ENCODE measurements around the gene ACY1. TPM values are rescaled to one million over a fixed set of nuclear protein-coding genes. Genes with fewer than 3 reads are reported as not detected.

ACY1 gene
- total and polyA plus RNA-seq, 2 of the 13 experiments (the other 11 are each of a cell fraction or from before 2014, with no cell fraction given), result 113 to 162 TPM

GRCh38 chr3:52001443-52001974, 18.2 kb downstream of the ACY1 start:
- BruUV-seq (replicated peaks), result no TSS peak
- Histone ChIP-seq H3K9ac (ENCODE audit: insufficient read depth, low read depth, low read length) (no peak overlapping the region), H3K4me1 (ENCODE audit: insufficient read depth, low read length) (peaks cover 60% of the 10 kb centered on the region), H3K36me3 (replicated peaks in 1 of 2; ENCODE audit: control insufficient read depth in 1 of 2, insufficient read depth in 2 of 2, low read length in 2 of 2) (no peaks in the 10 kb centered on the region), H3K27ac (ENCODE audit: extremely low read length, insufficient read depth, low read length) (no peak overlapping the region), H3K27me3 (ENCODE audit: control insufficient read depth in 1 of 2, insufficient read depth in 2 of 2, low read length in 2 of 2) (peaks cover 0 to 37% of the 10 kb centered on the region in 2 experiments; a peak in 3 of 5 replicates), H3K9me3 (ENCODE audit: low read length) (no peaks in the 10 kb centered on the region), H4K20me1 (ENCODE audit: insufficient read depth, low read length) (no peaks in the 10 kb centered on the region), H3K79me2 (ENCODE audit: insufficient read depth, low read length) (no peaks in the 10 kb centered on the region), H2AFZ (ENCODE audit: low read length) (no peak overlapping the region), H3K4me2 (ENCODE audit: low read depth, low read length) (peak overlapping the region; percentile 68), H3K4me3 (replicated peaks in 1 of 3; ENCODE audit: insufficient read depth in 1 of 3, low read depth in 2 of 3, low read length in 3 of 3) (peak overlapping the region in 1 of 3 experiments; percentile 42; a peak in 1 of 6 replicates)
- 4% methylated on average over 8 of the region's 18 CpGs for WGBS (ENCODE audit: low lambda C conversion rate)
- in situ Hi-C loops (cut with HindIII; ENCODE audit: extremely low pct_ligation_motif_present, low pct_unique_long_range_greater_than_20kb), result loop anchor here (5.0 kb wide), 2 partner anchors 41 to 141 kb away; no protein-coding TSS in a partner anchor
- peak; percentile 43 for FAIRE-seq
- ATAC-seq, result peak; percentile 83
- intact Hi-C loops (cut with micrococcal nuclease; ENCODE audit: unreplicated experiment), result loop anchor here (1.0 kb wide), 1 partner anchor 122 kb away; no protein-coding TSS in a partner anchor
- CTCF ChIA-PET (ENCODE audit: low intra/inter-chr PET ratio, low total read pairs), result interaction anchor here (0.7 to 9.0 kb wide), 7 partner anchors 51 to 146 kb away, joined by 3 to 110 read pairs (median 6); partner anchors contain the start of genes DUSP7, PARP3 and RRP9
- DNase-seq (ENCODE audit: low spot score), result peak; percentile 78
- POLR2A ChIA-PET, result interaction anchor here (1.7 kb wide), 1 partner anchor 153 kb away, joined by 4 read pairs; the partner anchor contains the start of gene POC1A
- TF ChIP-seq GABPB1 (CRISPR knock-in tag; IDR thresholded peaks at IDR 0.05) (peak; percentile 55), ZNF501 (CRISPR knock-in tag; IDR thresholded peaks at IDR 0.05) (0 out of 2 replicates have a peak, but pooled peaks have one; percentile 16), CTCF (CRISPR knock-in tag; IDR thresholded peaks at IDR 0.05) (peak; percentile 99), KDM1A (CRISPR knock-in tag; IDR thresholded peaks at IDR 0.05) (0 out of 2 replicates have a peak, but pooled peaks have one; percentile 8), HOXA3 (CRISPR knock-in tag; IDR thresholded peaks at IDR 0.05) (peak; percentile 52; the same call in 1 of the 2 replicates), TARDBP (CRISPR knock-in tag; IDR thresholded peaks at IDR 0.05) (0 out of 2 replicates have a peak, but pooled peaks have one; percentile 22), BHLHE40 (IDR thresholded peaks at IDR 0.05; ENCODE audit: low read length) (0 out of 2 replicates have a peak, but pooled peaks have one; percentile 5), ZGPAT (CRISPR knock-in tag; IDR thresholded peaks at IDR 0.05) (peak; percentile 45; the same call in 1 of the 2 replicates), SOX6 (IDR thresholded peaks at IDR 0.05) (no peak), SOX6 (CRISPR knock-in tag; IDR thresholded peaks at IDR 0.05) (peak; percentile 46), TAF1 (CRISPR knock-in tag; IDR thresholded peaks at IDR 0.05) (0 out of 2 replicates have a peak, but pooled peaks have one; percentile 23), RAD21 (CRISPR knock-in tag; IDR thresholded peaks at IDR 0.05) (peak; percentile 99), IRF2 (CRISPR knock-in tag; IDR thresholded peaks at IDR 0.05) (0 out of 2 replicates have a peak, but pooled peaks have one; percentile 39), ZNF569 (CRISPR knock-in tag; IDR thresholded peaks at IDR 0.05; ENCODE audit: borderline replicate concordance) (no peak), ZNF792 (CRISPR knock-in tag; IDR thresholded peaks at IDR 0.05) (0 out of 2 replicates have a peak, but pooled peaks have one; percentile 30), ZNF607 (CRISPR knock-in tag; IDR thresholded peaks at IDR 0.05; ENCODE audit: borderline replicate concordance) (no peak), ELF3 (CRISPR knock-in tag; IDR thresholded peaks at IDR 0.05) (peak; percentile 31; the same call in 1 of the 2 replicates), RFXANK (CRISPR knock-in tag; IDR thresholded peaks at IDR 0.05) (0 out of 2 replicates have a peak, but pooled peaks have one; percentile 52), ZNF451 (CRISPR knock-in tag; IDR thresholded peaks at IDR 0.05) (peak; percentile 57; the same call in 1 of the 2 replicates), CBX5 (CRISPR knock-in tag; IDR thresholded peaks at IDR 0.05; ENCODE audit: borderline replicate concordance) (peak; percentile 52; the same call in 1 of the 2 replicates), ZNF205 (CRISPR knock-in tag; IDR thresholded peaks at IDR 0.05) (peak; percentile 60; the same call in 1 of the 2 replicates), THAP11 (CRISPR knock-in tag; IDR thresholded peaks at IDR 0.05) (peak; percentile 48; the same call in 1 of the 2 replicates), GPBP1L1 (CRISPR knock-in tag; IDR thresholded peaks at IDR 0.05) (no peak)

Measured in HepG2 (cell line).